MCF 10A (cell line): ENCODE results near the gene KBTBD4. TPM values are rescaled to one million over a fixed set of nuclear protein-coding genes. Genes with fewer than 3 reads are reported as not detected.
"Not testable (repeated sequence)": the region's sequence is repeated elsewhere in the genome, so short reads cannot be mapped to it uniquely, and the experiment has no call there.

Experiments used
- BruUV-seq: library from RNA; stranded (reverse); fragments of 400-500 nt; replicated peaks from 2 replicates; lab custom pipeline; 2021; lab: Mats Ljungman, UMichigan
- CTCF ChIA-PET: fragments of 300-600 bp; sonication (Branson Sonifier 250); formaldehyde crosslinking; extraction: SDS; loops from one replicate; lab custom pipeline; 2021; ENCODE audit warnings: antibody characterized with exemption, inconsistent platforms; lab: Yijun Ruan, JAX
- POLR2A ChIA-PET: fragments of 300-600, 350-650 bp; sonication (Branson Sonifier 250); formaldehyde crosslinking; extraction: SDS; loops from one replicate; lab custom pipeline; 2020; ENCODE audit warnings: antibody characterized with exemption, inconsistent platforms; lab: Yijun Ruan, JAX
- DNase-seq: peaks from one replicate; pipeline ENCODE4 v3.0.0-alpha.2; 2018; ENCODE audit not compliant: unreplicated experiment
- H3K27ac Mint-ChIP-seq: one replicate; pipeline ENCODE4 v1.8.0; 2022; ENCODE audit warnings: mild to moderate bottlenecking, low read depth, mixed read lengths; ENCODE audit not compliant: unreplicated experiment
- H3K27me3 Mint-ChIP-seq: one replicate; pipeline ENCODE4 v1.8.0; 2022; ENCODE audit warnings: mixed read lengths; ENCODE audit not compliant: insufficient read depth, unreplicated experiment
- H3K36me3 Mint-ChIP-seq: one replicate; pipeline ENCODE4 v1.8.0; 2022; ENCODE audit warnings: mild to moderate bottlenecking, moderate library complexity, mixed read lengths; ENCODE audit not compliant: insufficient read depth, unreplicated experiment
- H3K4me1 Mint-ChIP-seq: one replicate; pipeline ENCODE4 v1.8.0; 2022; ENCODE audit warnings: mixed read lengths; ENCODE audit not compliant: insufficient read depth, unreplicated experiment
- H3K4me3 Mint-ChIP-seq: one replicate; pipeline ENCODE4 v1.8.0; 2022; ENCODE audit warnings: mild to moderate bottlenecking, moderate library complexity, mixed read lengths; ENCODE audit not compliant: unreplicated experiment
- H3K9me3 Mint-ChIP-seq: one replicate; pipeline ENCODE4 v1.8.0; 2022; ENCODE audit warnings: mixed read lengths; ENCODE audit not compliant: unreplicated experiment
- intact Hi-C: fragments of 100-400 bp; cut with micrococcal nuclease; formaldehyde crosslinking; loops from 2 replicates; pipeline ENCODE4 v1.14.1; 2022
- total RNA-seq: library from RNA; stranded (reverse); gene quantifications from 2 replicates; pipeline ENCODE4 v1.2.3, GENCODE V29; 2022
- TF ChIP-seq, protein P1 (sequence below): fragments of 200-600 bp; IDR thresholded peaks from one replicate; pipeline ENCODE4 v1.8.0; 2022; ENCODE audit warnings: antibody characterized with exemption, mild to moderate bottlenecking; ENCODE audit not compliant: unreplicated experiment

KBTBD4 gene
- total RNA-seq, 1 experiment from 2014 or later = 8.4 TPM

DNA sequence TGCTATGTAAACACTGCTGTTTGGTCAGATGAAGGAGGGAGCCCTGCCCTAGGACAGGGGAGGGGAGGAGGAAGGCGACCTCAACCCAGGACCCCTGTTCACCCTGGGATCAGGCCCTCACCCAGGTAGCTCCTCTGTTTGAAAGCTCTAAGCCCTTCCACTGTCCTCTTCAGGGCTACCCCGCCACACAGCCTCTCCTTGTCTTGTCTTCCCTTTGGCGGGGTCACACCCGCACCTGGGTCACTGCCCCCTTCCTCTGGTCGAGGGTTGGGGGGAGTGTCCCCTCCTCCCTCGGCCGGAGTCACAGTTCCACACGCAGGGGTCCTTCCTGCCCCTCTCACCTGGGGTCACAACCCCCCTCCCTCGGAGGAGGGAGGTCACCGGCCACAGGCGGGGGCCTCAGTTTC, 13.8 kb downstream of the KBTBD4 start:
- Mint-ChIP-seq H3K27me3 (no peaks in the 10 kb centered on the region), H3K36me3 (no peaks in the 10 kb centered on the region), H3K9me3 (no peaks in the 10 kb centered on the region), H3K4me1 (peaks cover 6% of the 10 kb centered on the region), H3K27ac (no peak overlapping the region), H3K4me3 (peak overlapping the region; percentile 73)
- TF ChIP-seq, protein P1, sequence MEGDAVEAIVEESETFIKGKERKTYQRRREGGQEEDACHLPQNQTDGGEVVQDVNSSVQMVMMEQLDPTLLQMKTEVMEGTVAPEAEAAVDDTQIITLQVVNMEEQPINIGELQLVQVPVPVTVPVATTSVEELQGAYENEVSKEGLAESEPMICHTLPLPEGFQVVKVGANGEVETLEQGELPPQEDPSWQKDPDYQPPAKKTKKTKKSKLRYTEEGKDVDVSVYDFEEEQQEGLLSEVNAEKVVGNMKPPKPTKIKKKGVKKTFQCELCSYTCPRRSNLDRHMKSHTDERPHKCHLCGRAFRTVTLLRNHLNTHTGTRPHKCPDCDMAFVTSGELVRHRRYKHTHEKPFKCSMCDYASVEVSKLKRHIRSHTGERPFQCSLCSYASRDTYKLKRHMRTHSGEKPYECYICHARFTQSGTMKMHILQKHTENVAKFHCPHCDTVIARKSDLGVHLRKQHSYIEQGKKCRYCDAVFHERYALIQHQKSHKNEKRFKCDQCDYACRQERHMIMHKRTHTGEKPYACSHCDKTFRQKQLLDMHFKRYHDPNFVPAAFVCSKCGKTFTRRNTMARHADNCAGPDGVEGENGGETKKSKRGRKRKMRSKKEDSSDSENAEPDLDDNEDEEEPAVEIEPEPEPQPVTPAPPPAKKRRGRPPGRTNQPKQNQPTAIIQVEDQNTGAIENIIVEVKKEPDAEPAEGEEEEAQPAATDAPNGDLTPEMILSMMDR = no peak
- intact Hi-C loops = no loop called here
- no peak for DNase-seq
- TSS peak; percentile 39 for BruUV-seq
- ChIA-PET POLR2A (interaction anchor here (0.6 to 4.6 kb wide), 9 partner anchors 10 to 139 kb away, joined by 3 to 61 read pairs (median 6); partner anchors contain the start of genes CELF1, KBTBD4, NDUFS3 and PSMC3), CTCF (interaction anchor here (0.7 to 3.1 kb wide), 5 partner anchors 12 to 191 kb away, joined by 3 to 22 read pairs (median 4); partner anchors contain the start of genes CELF1 and NDUFS3)

DNA sequence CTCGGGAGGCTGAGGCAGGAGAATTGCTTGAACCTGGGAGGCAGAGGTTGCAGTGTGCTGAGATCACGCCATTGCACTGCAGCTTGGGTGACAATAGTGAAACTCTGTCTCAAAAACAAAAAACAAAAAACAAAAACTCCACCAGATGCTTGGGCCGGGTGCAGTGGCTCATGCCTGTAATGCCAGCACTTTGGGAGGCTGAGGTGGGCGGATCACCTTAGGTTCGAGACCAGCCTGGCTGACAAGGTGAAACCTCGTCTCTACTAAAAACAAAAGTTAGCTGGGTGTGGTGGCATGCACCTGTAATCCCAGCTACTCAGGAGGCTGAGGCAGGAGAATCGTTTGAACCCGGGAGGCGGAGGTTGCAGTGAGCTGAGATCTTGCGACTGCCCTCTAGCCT, 14.4 kb downstream of the KBTBD4 start:
- H3K4me1 Mint-ChIP-seq, H3K27me3 Mint-ChIP-seq, H3K27ac Mint-ChIP-seq, H3K4me3 Mint-ChIP-seq, DNase-seq, BruUV-seq, intact Hi-C loops, H3K36me3 Mint-ChIP-seq, H3K9me3 Mint-ChIP-seq: not testable (repeated sequence)
- POLR2A ChIA-PET = interaction anchor here (0.6 to 4.6 kb wide), 7 partner anchors 9 to 203 kb away, joined by 3 to 61 read pairs (median 11); partner anchors contain the start of genes CELF1, KBTBD4, NDUFS3 and PSMC3
- CTCF ChIA-PET = interaction anchor here (0.7 to 3.1 kb wide), 5 partner anchors 11 to 190 kb away, joined by 3 to 22 read pairs (median 4); partner anchors contain the start of genes CELF1 and NDUFS3

DNA sequence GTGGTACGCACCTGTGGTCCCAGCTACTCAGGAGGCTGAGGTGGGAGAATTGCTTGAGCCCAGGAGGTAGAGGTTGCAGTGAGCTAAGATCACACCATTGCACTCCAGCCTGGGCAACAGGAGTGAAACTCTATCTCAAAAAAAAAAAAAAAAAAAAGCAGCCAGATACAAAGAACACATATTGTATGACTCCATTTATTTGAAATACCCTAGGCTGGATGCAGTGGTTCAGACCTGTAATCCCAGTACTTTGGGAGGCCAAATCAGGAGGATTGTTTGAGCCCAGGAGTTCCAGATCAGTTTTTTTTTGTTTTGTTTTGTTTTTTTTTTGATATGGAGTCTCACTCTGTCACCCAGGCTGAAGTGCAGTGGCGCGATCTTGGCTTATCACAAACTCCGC, 16.4 kb downstream of the KBTBD4 start:
- intact Hi-C loops, H3K9me3 Mint-ChIP-seq, BruUV-seq, CTCF ChIA-PET, H3K27me3 Mint-ChIP-seq, H3K4me3 Mint-ChIP-seq, H3K27ac Mint-ChIP-seq, H3K4me1 Mint-ChIP-seq, DNase-seq, H3K36me3 Mint-ChIP-seq: not testable (repeated sequence)
- POLR2A ChIA-PET = interaction anchor here (1.2 kb wide), 1 partner anchor 10 kb away, joined by 5 read pairs; no protein-coding TSS in a partner anchor

DNA sequence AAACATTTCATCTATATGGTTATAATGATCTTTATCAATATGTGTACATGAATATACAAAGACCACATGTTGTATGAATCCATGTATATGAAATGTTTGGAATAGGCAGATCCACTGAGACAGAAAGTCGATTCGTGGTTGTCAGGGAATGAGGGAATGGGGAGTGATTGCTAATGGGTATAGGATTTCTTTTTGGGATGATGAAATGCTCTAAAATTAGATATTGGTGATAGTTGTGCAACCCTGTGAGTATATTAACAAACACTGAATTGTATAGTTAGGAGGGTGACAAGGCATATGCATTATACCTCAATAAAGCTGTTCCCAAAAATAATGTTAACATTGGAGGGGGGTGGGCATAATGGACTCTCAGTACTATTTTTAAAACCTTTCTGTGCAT, 18.3 kb downstream of the KBTBD4 start:
- DNase-seq = peak; percentile 37
- intact Hi-C loops = no loop called here
- CTCF ChIA-PET = interaction anchor here (0.7 to 0.8 kb wide), 2 partner anchors 28 to 136 kb away, joined by 3 to 6 read pairs; no protein-coding TSS in a partner anchor

DNA sequence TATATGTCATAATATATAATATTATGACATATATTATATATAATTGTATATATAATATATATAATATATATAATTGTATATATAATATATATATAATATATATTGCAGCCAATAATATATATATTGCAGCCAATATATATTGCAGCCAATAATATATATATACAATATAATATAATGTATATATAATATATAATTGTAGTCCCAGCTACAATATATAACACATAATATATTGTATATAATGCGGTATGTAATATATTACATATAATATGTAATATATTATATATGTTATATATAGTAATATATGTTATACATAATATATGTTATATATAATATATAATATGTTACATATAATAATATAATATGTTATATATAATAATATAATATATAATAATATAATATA, 20.1 kb downstream of the KBTBD4 start:
- no peaks in the 10 kb centered on the region for H3K9me3 Mint-ChIP-seq
- TF ChIP-seq, protein P1 = no peak
- BruUV-seq = no TSS peak
- intact Hi-C loops = no loop called here
- DNase-seq = no peak
- ChIA-PET POLR2A (no interaction called here), CTCF (no interaction called here)
- no peak overlapping the region for H3K4me3 Mint-ChIP-seq
- no peaks in the 10 kb centered on the region for H3K27me3 Mint-ChIP-seq
- no peaks in the 10 kb centered on the region for H3K36me3 Mint-ChIP-seq
- H3K27ac Mint-ChIP-seq = no peak overlapping the region
- H3K4me1 Mint-ChIP-seq = peaks cover 6% of the 10 kb centered on the region

More for the DNA sequence above, 18.3 kb downstream of the KBTBD4 start:
- H3K36me3 Mint-ChIP-seq = no peaks in the 10 kb centered on the region
- H3K27ac Mint-ChIP-seq = no peak overlapping the region
- no peaks in the 10 kb centered on the region for H3K27me3 Mint-ChIP-seq
- H3K4me1 Mint-ChIP-seq = peaks cover 6% of the 10 kb centered on the region
- no peak overlapping the region for H3K4me3 Mint-ChIP-seq
- TF ChIP-seq, protein P1 = no peak
- no TSS peak for BruUV-seq
- POLR2A ChIA-PET = no interaction called here
- no peaks in the 10 kb centered on the region for H3K9me3 Mint-ChIP-seq

DNA sequence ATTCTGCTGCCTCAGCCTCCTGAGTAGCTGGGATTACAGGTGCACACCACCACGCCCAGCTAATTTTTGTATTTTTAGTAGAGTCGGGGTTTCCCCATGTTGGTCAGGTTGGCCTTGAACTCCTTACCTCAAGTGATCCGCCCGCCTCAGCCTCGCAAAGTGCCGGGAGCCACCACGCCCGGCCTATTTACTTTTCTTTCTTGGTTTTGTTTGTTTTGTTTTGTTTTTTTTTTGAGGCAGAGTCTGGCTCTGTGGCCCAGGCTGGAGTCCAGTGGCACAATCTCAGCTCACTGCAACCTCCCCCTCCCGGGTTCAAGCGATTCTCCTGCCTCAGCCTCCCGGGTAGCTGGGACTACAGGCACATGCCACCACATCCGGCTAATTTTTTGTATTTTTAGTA, 21.8 kb downstream of the KBTBD4 start:
- H3K27me3 Mint-ChIP-seq, intact Hi-C loops, POLR2A ChIA-PET, H3K27ac Mint-ChIP-seq, BruUV-seq, H3K4me3 Mint-ChIP-seq, DNase-seq, H3K9me3 Mint-ChIP-seq, H3K36me3 Mint-ChIP-seq: not testable (repeated sequence)
- H3K4me1 Mint-ChIP-seq = peaks cover 11% of the 10 kb centered on the region
- CTCF ChIA-PET = interaction anchor here (0.5 to 1.7 kb wide), 4 partner anchors 12 to 66 kb away, joined by 3 to 4 read pairs (median 3); no protein-coding TSS in a partner anchor
